Measurements from ENCODE around the gene SMC1B.

Gene SMC1B

GRCh38 chr22:45306139-45306538 lies 107.3 kb downstream of the SMC1B start:
- H3K4me2 ChIP-seq (ENCODE audit: low read length): no peak overlapping the region
- TF ChIP-seq CTCF (IDR thresholded peaks at IDR 0.05): no peak

GRCh38 chr22:45305456-45306075 lies 107.8 kb downstream of the SMC1B start:
- Histone ChIP-seq H3K4me1 (no peaks in the 10 kb centered on the region), H2AFZ (no peak overlapping the region), H3K27ac (no peak overlapping the region), H3K27me3 (ENCODE audit: control insufficient read depth, insufficient read depth, low read length) (no peaks in the 10 kb centered on the region), H3K4me3 (ENCODE audit: low read depth, low read length) (no peak overlapping the region), H3K79me2 (no peaks in the 10 kb centered on the region), H3K9me3 (ENCODE audit: control insufficient read depth, low read length) (no peaks in the 10 kb centered on the region), H3K36me3 (ENCODE audit: control insufficient read depth, insufficient read depth, low read length) (no peaks in the 10 kb centered on the region), H3K9ac (no peak overlapping the region), H3K4me2 (ENCODE audit: low read length) (no peak overlapping the region)
- TF ChIP-seq CTCF (IDR thresholded peaks at IDR 0.05): no peak

More at GRCh38 chr22:45306139-45306538, 107.3 kb downstream of the SMC1B start:
- Histone ChIP-seq H3K4me3 (ENCODE audit: low read depth, low read length) (no peak overlapping the region), H3K4me1 (no peaks in the 10 kb centered on the region), H3K27me3 (ENCODE audit: control insufficient read depth, insufficient read depth, low read length) (no peaks in the 10 kb centered on the region), H3K79me2 (no peaks in the 10 kb centered on the region), H3K36me3 (ENCODE audit: control insufficient read depth, insufficient read depth, low read length) (no peaks in the 10 kb centered on the region), H2AFZ (no peak overlapping the region), H3K27ac (no peak overlapping the region), H3K9ac (no peak overlapping the region), H3K9me3 (ENCODE audit: control insufficient read depth, low read length) (no peaks in the 10 kb centered on the region)

- H3K27ac ChIP-seq: no peak overlapping the region
- H3K79me2 ChIP-seq: no peaks in the 10 kb centered on the region
- TF ChIP-seq CTCF (IDR thresholded peaks at IDR 0.05): no peak
- H2AFZ ChIP-seq: no peak overlapping the region
- H3K9me3 ChIP-seq (ENCODE audit: control insufficient read depth, low read length): no peaks in the 10 kb centered on the region
- no peak overlapping the region for H3K4me3 ChIP-seq (ENCODE audit: low read depth, low read length)
- H3K4me2 ChIP-seq (ENCODE audit: low read length): no peak overlapping the region
- no peaks in the 10 kb centered on the region for H3K27me3 ChIP-seq (ENCODE audit: control insufficient read depth, insufficient read depth, low read length)
- no peak overlapping the region for H3K9ac ChIP-seq
- H3K36me3 ChIP-seq (ENCODE audit: control insufficient read depth, insufficient read depth, low read length): no peaks in the 10 kb centered on the region
- no peaks in the 10 kb centered on the region for H3K4me1 ChIP-seq
Observed at GRCh38 chr22:45304971-45305370, 108.4 kb downstream of the SMC1B start.

GRCh38 chr22:45303181-45303580 lies 110.2 kb downstream of the SMC1B start:
- no peak overlapping the region for H3K27ac ChIP-seq
- H3K4me3 ChIP-seq (ENCODE audit: low read depth, low read length): no peak overlapping the region
- no peak overlapping the region for H3K9ac ChIP-seq
- H3K36me3 ChIP-seq (ENCODE audit: control insufficient read depth, insufficient read depth, low read length): no peaks in the 10 kb centered on the region
- no peak overlapping the region for H2AFZ ChIP-seq
- H3K27me3 ChIP-seq (ENCODE audit: control insufficient read depth, insufficient read depth, low read length): no peaks in the 10 kb centered on the region
- TF ChIP-seq CTCF (IDR thresholded peaks at IDR 0.05): no peak
- no peaks in the 10 kb centered on the region for H3K79me2 ChIP-seq
- no peak overlapping the region for H3K4me2 ChIP-seq (ENCODE audit: low read length)
- H3K9me3 ChIP-seq (ENCODE audit: control insufficient read depth, low read length): no peaks in the 10 kb centered on the region
- no peaks in the 10 kb centered on the region for H3K4me1 ChIP-seq

- no peak overlapping the region for H2AFZ ChIP-seq
- no peaks in the 10 kb centered on the region for H3K79me2 ChIP-seq
- H3K27me3 ChIP-seq (ENCODE audit: control insufficient read depth, insufficient read depth, low read length): no peaks in the 10 kb centered on the region
- no peak for TF ChIP-seq CTCF (IDR thresholded peaks at IDR 0.05)
- H3K36me3 ChIP-seq (ENCODE audit: control insufficient read depth, insufficient read depth, low read length): no peaks in the 10 kb centered on the region
- H3K4me3 ChIP-seq (ENCODE audit: low read depth, low read length): no peak overlapping the region
- H3K9me3 ChIP-seq (ENCODE audit: control insufficient read depth, low read length): no peaks in the 10 kb centered on the region
- no peaks in the 10 kb centered on the region for H3K4me1 ChIP-seq
- no peak overlapping the region for H3K9ac ChIP-seq
- H3K4me2 ChIP-seq (ENCODE audit: low read length): no peak overlapping the region
- no peak overlapping the region for H3K27ac ChIP-seq
Observed at GRCh38 chr22:45302751-45303150, 110.6 kb downstream of the SMC1B start.
